ENCODE measurements around the gene SCN5A. TPM values are rescaled to one million over a fixed set of nuclear protein-coding genes. Genes with fewer than 3 reads are reported as not detected.
A peak's percentile ranks its signal among the peaks of the same experiment; 100 is the strongest.

The SCN5A gene
- total and polyA plus RNA-seq, 4 donors = 0.01 to 0.14 TPM; not detected in 2

GRCh38 chr3:38576131-38576525, 73.4 kb downstream of the SCN5A start:
- Histone ChIP-seq H3K9ac (ENCODE audit: low read depth in 1 of 2, low read length in 2 of 2) (no peak overlapping the region), H3K4me1 (ENCODE audit: control insufficient read depth in 4 of 4, insufficient read depth in 4 of 4, low read length in 3 of 4) (no peaks in the 10 kb centered on the region), H3K27me3 (ENCODE audit: control insufficient read depth in 4 of 4, insufficient read depth in 4 of 4, low read length in 3 of 4) (no peaks in the 10 kb centered on the region), H3K4me3 (ENCODE audit: low read depth in 1 of 3, low read length in 3 of 3) (no peak overlapping the region), H3K36me3 (ENCODE audit: control insufficient read depth in 4 of 4, insufficient read depth in 3 of 4, low read depth in 1 of 4, low read length in 3 of 4) (no peaks in the 10 kb centered on the region), H3K9me3 (ENCODE audit: control insufficient read depth in 4 of 4, low read length in 3 of 4) (no peaks in the 10 kb centered on the region), H3K27ac (ENCODE audit: low read depth in 1 of 2, low read length in 2 of 2) (no peak overlapping the region)
- 81% methylated on average over 5 of the region's 5 CpGs for WGBS
- DNase-seq (ENCODE audit: low spot score) = peak; percentile 3
- TF ChIP-seq MAX (IDR thresholded peaks at IDR 0.05) (no peak), HNF4G (IDR thresholded peaks at IDR 0.05) (no peak), FOXA2 (IDR thresholded peaks at IDR 0.05) (no peak), REST (IDR thresholded peaks at IDR 0.05) (no peak), GABPA (IDR thresholded peaks at IDR 0.05 in 1 of 2, conservative IDR thresholded peaks at IDR 0.05 in 1 of 2) (no peak), EGR1 (IDR thresholded peaks at IDR 0.05; ENCODE audit: low read depth in 2 of 2) (no peak), JUND (IDR thresholded peaks at IDR 0.05) (no peak), FOXA1 (IDR thresholded peaks at IDR 0.05) (no peak), RXRA (IDR thresholded peaks at IDR 0.05) (no peak), ATF3 (IDR thresholded peaks at IDR 0.05) (no peak), RAD21 (IDR thresholded peaks at IDR 0.05) (no peak), YY1 (IDR thresholded peaks at IDR 0.05) (no peak), HNF4A (conservative IDR thresholded peaks at IDR 0.05) (no peak), ZBTB33 (IDR thresholded peaks at IDR 0.05) (no peak)

GRCh38 chr3:38575279-38575843, 74.1 kb downstream of the SCN5A start:
- Histone ChIP-seq H3K27ac (ENCODE audit: low read depth in 1 of 2, low read length in 2 of 2) (no peak overlapping the region), H3K9ac (ENCODE audit: low read depth in 1 of 2, low read length in 2 of 2) (no peak overlapping the region), H3K27me3 (ENCODE audit: control insufficient read depth in 4 of 4, insufficient read depth in 4 of 4, low read length in 3 of 4) (no peaks in the 10 kb centered on the region), H3K9me3 (ENCODE audit: control insufficient read depth in 4 of 4, low read length in 3 of 4) (no peaks in the 10 kb centered on the region), H3K4me1 (ENCODE audit: control insufficient read depth in 4 of 4, insufficient read depth in 4 of 4, low read length in 3 of 4) (no peaks in the 10 kb centered on the region), H3K4me3 (ENCODE audit: low read depth in 1 of 3, low read length in 3 of 3) (no peak overlapping the region), H3K36me3 (ENCODE audit: control insufficient read depth in 4 of 4, insufficient read depth in 3 of 4, low read depth in 1 of 4, low read length in 3 of 4) (no peaks in the 10 kb centered on the region)
- DNase-seq (ENCODE audit: low spot score) = peak; percentile 17
- 90% methylated on average over 18 of the region's 18 CpGs for WGBS
- TF ChIP-seq MAX (IDR thresholded peaks at IDR 0.05) = no peak
- no peak for TF ChIP-seq ZBTB33 (IDR thresholded peaks at IDR 0.05)
- TF ChIP-seq JUND (IDR thresholded peaks at IDR 0.05) = no peak
- no peak for TF ChIP-seq RAD21 (IDR thresholded peaks at IDR 0.05)
- no peak for TF ChIP-seq ATF3 (IDR thresholded peaks at IDR 0.05)
- no peak for TF ChIP-seq GABPA (IDR thresholded peaks at IDR 0.05 in 1 of 2, conservative IDR thresholded peaks at IDR 0.05 in 1 of 2)
- TF ChIP-seq FOXA1 (IDR thresholded peaks at IDR 0.05) = no peak
- no peak for TF ChIP-seq HNF4A (conservative IDR thresholded peaks at IDR 0.05)
- TF ChIP-seq TAF1 (conservative IDR thresholded peaks at IDR 0.05) = no peak
- no peak for TF ChIP-seq REST (IDR thresholded peaks at IDR 0.05)
- no peak for TF ChIP-seq YY1 (IDR thresholded peaks at IDR 0.05)
- TF ChIP-seq NR2F2 (IDR thresholded peaks at IDR 0.05) = no peak
- no peak for TF ChIP-seq FOXA2 (IDR thresholded peaks at IDR 0.05)
- TF ChIP-seq EGR1 (IDR thresholded peaks at IDR 0.05; ENCODE audit: low read depth in 2 of 2) = no peak
- no peak for TF ChIP-seq RXRA (IDR thresholded peaks at IDR 0.05)
- no peak for TF ChIP-seq HNF4G (IDR thresholded peaks at IDR 0.05)

All from liver (tissue), 9 donors.